ENCODE results near the gene NUS1.
A peak's percentile ranks its signal among the peaks of the same experiment; 100 is the strongest.
"Not testable (repeated sequence)": the region's sequence is repeated elsewhere in the genome, so short reads cannot be mapped to it uniquely, and the experiment has no call there.

Gene NUS1

GRCh38 chr6:117681162-117681741 is 6.0 kb downstream of the NUS1 start:
- Mint-ChIP-seq H3K27ac (peak overlapping the region; percentile 22), H3K27me3 (no peaks in the 10 kb centered on the region), H3K9me3 (no peaks in the 10 kb centered on the region), H3K4me3 (no peak overlapping the region), H3K4me1 (ENCODE audit: low read depth) (peaks cover 80% of the 10 kb centered on the region), H3K36me3 (ENCODE audit: low read depth) (peaks cover 75% of the 10 kb centered on the region)
- no peak for DNase-seq

- Mint-ChIP-seq H3K36me3 (ENCODE audit: low read depth) (peaks cover 71% of the 10 kb centered on the region), H3K27me3 (no peaks in the 10 kb centered on the region), H3K9me3 (no peaks in the 10 kb centered on the region), H3K4me3 (no peak overlapping the region), H3K27ac (no peak overlapping the region), H3K4me1 (ENCODE audit: low read depth) (peaks cover 73% of the 10 kb centered on the region)
- no peak for DNase-seq
These were observed 9.5 kb downstream of the NUS1 start for GRCh38 chr6:117684749-117685148.

GRCh38 chr6:117685359-117685758 is 10.1 kb downstream of the NUS1 start:
- Mint-ChIP-seq H3K4me1 (ENCODE audit: low read depth) (peaks cover 69% of the 10 kb centered on the region), H3K9me3 (no peaks in the 10 kb centered on the region), H3K27me3 (no peaks in the 10 kb centered on the region), H3K27ac (no peak overlapping the region), H3K36me3 (ENCODE audit: low read depth) (peaks cover 70% of the 10 kb centered on the region), H3K4me3 (no peak overlapping the region)
- no peak for DNase-seq

- Mint-ChIP-seq H3K27me3 (no peaks in the 10 kb centered on the region), H3K36me3 (ENCODE audit: low read depth) (peaks cover 67% of the 10 kb centered on the region), H3K4me1 (ENCODE audit: low read depth) (peaks cover 61% of the 10 kb centered on the region), H3K9me3 (no peaks in the 10 kb centered on the region), H3K27ac (peak overlapping the region; percentile 31), H3K4me3 (no peak overlapping the region)
- DNase-seq, result no peak
These were observed 11.9 kb downstream of the NUS1 start for GRCh38 chr6:117687021-117687648.

GRCh38 chr6:117689584-117689983 is 14.3 kb downstream of the NUS1 start:
- Mint-ChIP-seq H3K27ac (peak overlapping the region; percentile 27), H3K36me3 (ENCODE audit: low read depth) (peaks cover 74% of the 10 kb centered on the region), H3K4me1 (ENCODE audit: low read depth) (peaks cover 42% of the 10 kb centered on the region)
- H3K27me3 Mint-ChIP-seq, DNase-seq, H3K9me3 Mint-ChIP-seq, H3K4me3 Mint-ChIP-seq: not testable (repeated sequence)

GRCh38 chr6:117706504-117706903 is 31.2 kb downstream of the NUS1 start:
- no peak for DNase-seq
- H3K36me3 Mint-ChIP-seq (ENCODE audit: low read depth), result peaks cover 27% of the 10 kb centered on the region
- H3K4me3 Mint-ChIP-seq, result no peak overlapping the region
- no peaks in the 10 kb centered on the region for H3K9me3 Mint-ChIP-seq
- peak overlapping the region; percentile 38 for H3K27ac Mint-ChIP-seq
- peaks cover 1% of the 10 kb centered on the region for H3K4me1 Mint-ChIP-seq (ENCODE audit: low read depth)
- H3K27me3 Mint-ChIP-seq, result no peaks in the 10 kb centered on the region

GRCh38 chr6:117706936-117707509 is 31.8 kb downstream of the NUS1 start:
- not testable (repeated sequence) for H3K4me1 Mint-ChIP-seq (ENCODE audit: low read depth); H3K4me3 Mint-ChIP-seq
- H3K27ac Mint-ChIP-seq, result peak overlapping the region; percentile 0

GRCh38 chr6:117711369-117711768 is 36.1 kb downstream of the NUS1 start:
- H3K27ac Mint-ChIP-seq, result no peak overlapping the region
- H3K36me3 Mint-ChIP-seq (ENCODE audit: low read depth), result peaks cover 31% of the 10 kb centered on the region
- no peaks in the 10 kb centered on the region for H3K27me3 Mint-ChIP-seq
- peaks cover 1% of the 10 kb centered on the region for H3K4me1 Mint-ChIP-seq (ENCODE audit: low read depth)
- H3K4me3 Mint-ChIP-seq, result no peak overlapping the region
- DNase-seq, result no peak
- H3K9me3 Mint-ChIP-seq, result no peaks in the 10 kb centered on the region

More at GRCh38 chr6:117706936-117707509, 31.8 kb downstream of the NUS1 start:
- H3K36me3 Mint-ChIP-seq (ENCODE audit: low read depth), result peaks cover 30% of the 10 kb centered on the region
- DNase-seq, H3K27me3 Mint-ChIP-seq, H3K9me3 Mint-ChIP-seq: not testable (repeated sequence)

GRCh38 chr6:117718895-117719294 is 43.6 kb downstream of the NUS1 start:
- Mint-ChIP-seq H3K36me3 (ENCODE audit: low read depth) (no peaks in the 10 kb centered on the region), H3K27ac (no peak overlapping the region), H3K9me3 (peaks cover 10% of the 10 kb centered on the region), H3K4me3 (no peak overlapping the region), H3K27me3 (no peaks in the 10 kb centered on the region), H3K4me1 (ENCODE audit: low read depth) (no peaks in the 10 kb centered on the region)
- no peak for DNase-seq

- not testable (repeated sequence) for H3K27me3 Mint-ChIP-seq; DNase-seq; H3K36me3 Mint-ChIP-seq (ENCODE audit: low read depth); H3K9me3 Mint-ChIP-seq; H3K27ac Mint-ChIP-seq; H3K4me1 Mint-ChIP-seq (ENCODE audit: low read depth); H3K4me3 Mint-ChIP-seq
These were observed 46.3 kb downstream of the NUS1 start for GRCh38 chr6:117721520-117721919.

GRCh38 chr6:117728626-117729025 is 53.4 kb downstream of the NUS1 start:
- no peaks in the 10 kb centered on the region for H3K36me3 Mint-ChIP-seq (ENCODE audit: low read depth)
- H3K4me1 Mint-ChIP-seq (ENCODE audit: low read depth), result no peaks in the 10 kb centered on the region
- no peak overlapping the region for H3K27ac Mint-ChIP-seq
- H3K9me3 Mint-ChIP-seq, result no peaks in the 10 kb centered on the region
- no peak for DNase-seq
- H3K27me3 Mint-ChIP-seq, result peaks cover 12% of the 10 kb centered on the region
- no peak overlapping the region for H3K4me3 Mint-ChIP-seq

- Mint-ChIP-seq H3K27me3 (peaks cover 15% of the 10 kb centered on the region), H3K4me3 (no peak overlapping the region), H3K4me1 (ENCODE audit: low read depth) (no peaks in the 10 kb centered on the region), H3K9me3 (no peaks in the 10 kb centered on the region), H3K27ac (no peak overlapping the region), H3K36me3 (ENCODE audit: low read depth) (no peaks in the 10 kb centered on the region)
- no peak for DNase-seq
These were observed 54.3 kb downstream of the NUS1 start for GRCh38 chr6:117729613-117730012.

GRCh38 chr6:117733341-117733740 is 58.1 kb downstream of the NUS1 start:
- H3K4me3 Mint-ChIP-seq, result no peak overlapping the region
- no peaks in the 10 kb centered on the region for H3K36me3 Mint-ChIP-seq (ENCODE audit: low read depth)
- no peak overlapping the region for H3K27ac Mint-ChIP-seq
- no peaks in the 10 kb centered on the region for H3K9me3 Mint-ChIP-seq
- no peak for DNase-seq
- H3K27me3 Mint-ChIP-seq, result peaks cover 27% of the 10 kb centered on the region
- H3K4me1 Mint-ChIP-seq (ENCODE audit: low read depth), result no peaks in the 10 kb centered on the region

GRCh38 chr6:117739869-117740268 is 64.6 kb downstream of the NUS1 start:
- Mint-ChIP-seq H3K27me3 (peaks cover 22% of the 10 kb centered on the region), H3K4me3 (no peak overlapping the region), H3K27ac (no peak overlapping the region), H3K4me1 (ENCODE audit: low read depth) (no peaks in the 10 kb centered on the region), H3K9me3 (peaks cover 7% of the 10 kb centered on the region), H3K36me3 (ENCODE audit: low read depth) (no peaks in the 10 kb centered on the region)
- DNase-seq, result no peak

GRCh38 chr6:117740605-117741004 is 65.3 kb downstream of the NUS1 start:
- Mint-ChIP-seq H3K9me3 (peaks cover 7% of the 10 kb centered on the region), H3K4me1 (ENCODE audit: low read depth) (no peaks in the 10 kb centered on the region), H3K4me3 (no peak overlapping the region), H3K27me3 (peaks cover 22% of the 10 kb centered on the region), H3K27ac (no peak overlapping the region), H3K36me3 (ENCODE audit: low read depth) (no peaks in the 10 kb centered on the region)
- DNase-seq, result no peak

Data from activated T-cell treated with anti-CD3 and anti-CD28 coated beads, Interleukin-2, amount 50 U/mL, for 24 hours (primary cell).